HG03521 (cell line): Measurements from ENCODE around the gene CD99.
"Not testable (repeated sequence)": the region's sequence is repeated elsewhere in the genome, so short reads cannot be mapped to it uniquely, and the experiment has no call there.

Source experiments
- ATAC-seq: cut with Tn5 transposase; IDR thresholded peaks from one replicate; pipeline ENCODE4 v1.9.1; 2021; ENCODE audit warnings: mild to moderate bottlenecking, moderate library complexity; ENCODE audit not compliant: unreplicated experiment

The CD99 gene

GRCh38 chrX:2719774-2720447 is 28.8 kb downstream of the CD99 start:
- ATAC-seq, result no peak

- ATAC-seq, result no peak
Observed at GRCh38 chrX:2723286-2723879, 32.3 kb downstream of the CD99 start.

- not testable (repeated sequence) for ATAC-seq
Observed at GRCh38 chrX:2727264-2727663, 36.2 kb downstream of the CD99 start.

- ATAC-seq, result no peak
Observed at GRCh38 chrX:2732076-2732475, 41.0 kb downstream of the CD99 start.

- no peak for ATAC-seq
Observed at GRCh38 chrX:2732649-2733048, 41.6 kb downstream of the CD99 start.

GRCh38 chrX:2733286-2733685 is 42.2 kb downstream of the CD99 start:
- ATAC-seq, result no peak

- no peak for ATAC-seq
Observed at GRCh38 chrX:2735270-2735669, 44.2 kb downstream of the CD99 start.

GRCh38 chrX:2740672-2741071 is 49.6 kb downstream of the CD99 start:
- no peak for ATAC-seq

- no peak for ATAC-seq
Observed at GRCh38 chrX:2741386-2741785, 50.3 kb downstream of the CD99 start.

- not testable (repeated sequence) for ATAC-seq
Observed at GRCh38 chrX:2746250-2746649, 55.2 kb downstream of the CD99 start.

GRCh38 chrX:2748171-2748814 is 57.2 kb downstream of the CD99 start:
- ATAC-seq, result no peak

GRCh38 chrX:2748815-2749188 is 57.7 kb downstream of the CD99 start:
- ATAC-seq, result no peak

- no peak for ATAC-seq
Observed at GRCh38 chrX:2751291-2751690, 60.2 kb downstream of the CD99 start.

- not testable (repeated sequence) for ATAC-seq
Observed at GRCh38 chrX:2751874-2752300, 60.8 kb downstream of the CD99 start, which contains the start of gene XG. Gene XG (plus strand): TSS chrX:2752040. CDS start chrX:2752275, 235 bp downstream.

- ATAC-seq, result not testable (repeated sequence)
Observed at GRCh38 chrX:2752441-2752840, 61.3 kb downstream of the CD99 start.

- ATAC-seq, result not testable (repeated sequence)
Observed at GRCh38 chrX:2755163-2755715, 64.1 kb downstream of the CD99 start.

- no peak for ATAC-seq
Observed at GRCh38 chrX:2756548-2756947, 65.5 kb downstream of the CD99 start.

- no peak for ATAC-seq
Observed at GRCh38 chrX:2761246-2761645, 70.2 kb downstream of the CD99 start.

- not testable (repeated sequence) for ATAC-seq
Observed at GRCh38 chrX:2762671-2763070, 71.6 kb downstream of the CD99 start.

GRCh38 chrX:2764766-2765548 is 73.9 kb downstream of the CD99 start:
- ATAC-seq, result not testable (repeated sequence)

GRCh38 chrX:2765549-2765830 is 74.4 kb downstream of the CD99 start:
- no peak for ATAC-seq
